Right ventricle myocardium inferior (tissue), 1 donor: Measurements from ENCODE around the gene CCDC191. TPM values are rescaled to one million over a fixed set of nuclear protein-coding genes. Genes with fewer than 3 reads are reported as not detected.

Source experiments
- ATAC-seq: fragments of 200-7000 bp; cut with Tn5 transposase; one replicate; pipeline ENCODE4 v1.9.1; 2020; ENCODE audit warnings: mild to moderate bottlenecking, moderate library complexity
- DNase-seq: peaks from one replicate; pipeline ENCODE4 v3.0.0; 2021; ENCODE audit errors: missing footprints
- intact Hi-C: fragments of 100-400 bp; cut with DNase I; formaldehyde crosslinking; loops from one replicate; pipeline ENCODE4 v1.11.0; 2022
- total RNA-seq: library from RNA; stranded (reverse); fragmentation: NEBNext Ultra II Directional; extraction: Animal tissue kit (Norgen Biotek cat#: 25700); gene quantifications from one replicate; pipeline ENCODE4 v1.2.1, GENCODE V29; 2021
- donor health status: DM: no; HTN: yes; CAD: no; lungs with severe emphysema.

Gene CCDC191
- total RNA-seq, 1 donor from 2014 or later, result 0.78 TPM

- no peak for DNase-seq
- ATAC-seq, result no peak
- intact Hi-C loops, result no loop called here
These were observed 12.0 kb upstream of the CCDC191 start for GRCh38 chr3:114068336-114068735.

- ATAC-seq (no peak), DNase-seq (no peak)
- intact Hi-C loops, result no loop called here
These were observed 11.5 kb upstream of the CCDC191 start for GRCh38 chr3:114067804-114068203.

GRCh38 chr3:114060906-114061655 is 4.8 kb upstream of the CCDC191 start:
- ATAC-seq (no peak), DNase-seq (no peak)
- intact Hi-C loops, result no loop called here

- no peak for DNase-seq
- intact Hi-C loops, result loop anchor here (5.0 to 10.0 kb wide), 2 partner anchors 111 to 214 kb away; partner anchors contain the start of gene ZDHHC23
- ATAC-seq, result no peak
These were observed 2.3 kb upstream of the CCDC191 start for GRCh38 chr3:114058646-114059045.

GRCh38 chr3:114057011-114057347 is 653 bp upstream of the CCDC191 start:
- intact Hi-C loops, result loop anchor here (2.0 to 10.0 kb wide), 3 partner anchors 110 to 310 kb away; partner anchors contain the start of genes ATP6V1A, NAA50 and ZDHHC23
- no peak for DNase-seq
- no peak for ATAC-seq

DNA sequence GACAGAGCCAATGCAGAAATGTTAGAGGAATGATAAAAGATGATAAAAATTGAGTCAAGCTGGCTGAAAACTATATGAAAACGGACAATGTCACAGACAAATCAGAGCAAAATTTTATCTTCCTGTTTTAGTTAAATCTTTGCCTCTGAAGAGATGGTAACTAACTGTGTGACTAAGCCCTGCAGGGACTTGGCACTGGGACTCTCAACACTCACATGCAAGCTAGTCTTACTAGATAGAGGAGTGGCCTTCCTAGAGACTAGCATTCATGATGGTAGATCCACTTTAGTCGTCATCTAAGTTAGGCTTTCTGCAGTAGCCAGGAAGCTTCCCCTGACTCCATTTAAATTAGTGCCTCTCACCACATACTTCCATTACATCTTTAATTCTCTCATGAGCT is 4.1 kb downstream of the CCDC191 start:
- intact Hi-C loops, result loop anchor here (10.0 kb wide), 1 partner anchor 207 kb away; no protein-coding TSS in a partner anchor
- ATAC-seq, result no peak
- no peak for DNase-seq

DNA sequence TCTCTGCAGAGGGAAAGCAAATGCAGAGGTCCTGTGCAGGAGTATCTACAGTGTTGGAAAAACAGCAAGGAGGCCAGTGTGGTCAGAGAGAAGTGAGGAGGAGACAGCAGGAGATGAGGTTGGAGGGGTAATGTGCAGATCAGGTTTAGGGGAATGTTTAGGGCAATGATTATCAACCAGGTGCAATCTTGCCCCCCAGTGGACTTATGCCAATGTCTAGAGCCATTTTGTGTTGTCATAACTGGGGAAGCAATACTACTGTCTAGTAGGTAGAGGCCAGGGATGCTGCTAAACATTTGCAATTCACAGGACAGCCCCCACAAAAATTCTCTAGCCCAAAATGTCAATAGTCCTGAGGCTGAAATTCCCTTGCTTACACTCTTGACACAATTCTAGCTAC is 13.1 kb downstream of the CCDC191 start:
- no peak for ATAC-seq

GRCh38 chr3:114035896-114036295 is 20.4 kb downstream of the CCDC191 start:
- intact Hi-C loops, result no loop called here
- DNase-seq, result no peak
- no peak for ATAC-seq

More for the DNA sequence above, 13.1 kb downstream of the CCDC191 start:
- intact Hi-C loops, result no loop called here
- no peak for DNase-seq

- ATAC-seq, result no peak
- intact Hi-C loops, result no loop called here
- DNase-seq, result no peak
These were observed 21.4 kb downstream of the CCDC191 start for GRCh38 chr3:114034787-114035545.

GRCh38 chr3:114034211-114034610 is 22.1 kb downstream of the CCDC191 start:
- intact Hi-C loops, result no loop called here
- no peak for DNase-seq

GRCh38 chr3:114033721-114034120 is 22.6 kb downstream of the CCDC191 start:
- ATAC-seq (no peak), DNase-seq (no peak)
- intact Hi-C loops, result no loop called here

More at GRCh38 chr3:114034211-114034610, 22.1 kb downstream of the CCDC191 start:
- no peak for ATAC-seq

DNA sequence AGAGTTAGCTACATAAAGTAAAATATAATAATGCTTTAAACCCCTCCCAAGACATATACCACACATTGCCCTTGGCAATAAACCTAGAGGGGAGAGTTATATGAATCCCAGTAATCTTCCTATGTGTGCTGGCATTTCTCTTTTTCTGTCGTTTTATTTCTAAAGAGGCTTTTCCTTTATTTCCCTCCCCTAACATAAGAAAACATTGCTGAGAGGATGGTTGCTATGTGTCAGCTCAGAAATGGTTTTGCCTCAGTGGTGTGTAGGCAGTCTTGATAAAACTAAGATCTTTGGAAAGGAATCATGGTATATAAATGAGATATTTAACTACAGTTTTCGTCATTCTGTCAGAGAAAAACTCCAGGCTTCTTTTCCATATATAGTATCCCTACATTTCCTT is 30.0 kb downstream of the CCDC191 start:
- intact Hi-C loops, result no loop called here
- DNase-seq (no peak), ATAC-seq (no peak)

GRCh38 chr3:114025451-114025850 is 30.9 kb downstream of the CCDC191 start:
- ATAC-seq (no peak), DNase-seq (no peak)
- intact Hi-C loops, result no loop called here

GRCh38 chr3:114022145-114022802 is 34.1 kb downstream of the CCDC191 start:
- intact Hi-C loops, result no loop called here
- DNase-seq (no peak), ATAC-seq (no peak)

DNA sequence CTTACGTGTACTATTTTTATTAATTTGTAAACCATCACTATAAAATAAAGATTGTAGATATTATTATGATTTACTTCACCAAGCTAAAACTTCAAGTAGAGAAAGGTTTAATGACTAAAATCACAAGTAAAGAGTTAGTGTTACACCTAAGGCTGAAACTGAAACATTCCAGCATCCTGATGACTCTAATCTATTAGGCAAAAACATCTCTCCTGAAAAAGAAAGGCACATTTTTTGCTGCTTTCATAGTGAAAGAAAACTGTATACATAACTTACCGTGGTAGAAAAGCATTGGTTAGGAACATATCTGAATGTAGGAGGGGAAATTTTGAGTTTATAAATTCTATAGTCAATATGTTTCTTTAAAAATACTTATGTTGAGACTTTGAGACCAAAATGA is 35.4 kb downstream of the CCDC191 start:
- intact Hi-C loops, result no loop called here
- no peak for ATAC-seq
- DNase-seq, result no peak

DNA sequence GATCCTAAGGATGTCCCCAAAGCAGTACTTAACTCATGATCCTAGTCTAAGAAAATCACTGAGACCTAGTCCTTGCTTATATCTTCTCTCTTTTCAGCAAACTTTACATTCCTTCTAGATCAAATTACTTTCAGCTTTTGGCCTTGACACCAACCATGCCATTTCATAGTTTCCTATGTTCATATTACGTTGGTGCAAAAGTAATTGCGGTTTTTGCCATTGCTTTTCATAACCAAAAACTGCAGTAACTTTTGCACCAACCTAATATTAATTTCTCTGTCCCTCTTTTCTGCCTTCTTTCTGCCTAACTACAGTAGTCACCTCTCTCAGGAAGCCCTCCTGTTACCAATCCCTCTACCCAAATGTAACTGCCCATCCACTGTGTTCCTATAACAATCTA is 36.8 kb downstream of the CCDC191 start:
- intact Hi-C loops, result no loop called here
- no peak for DNase-seq
- ATAC-seq, result no peak

DNA sequence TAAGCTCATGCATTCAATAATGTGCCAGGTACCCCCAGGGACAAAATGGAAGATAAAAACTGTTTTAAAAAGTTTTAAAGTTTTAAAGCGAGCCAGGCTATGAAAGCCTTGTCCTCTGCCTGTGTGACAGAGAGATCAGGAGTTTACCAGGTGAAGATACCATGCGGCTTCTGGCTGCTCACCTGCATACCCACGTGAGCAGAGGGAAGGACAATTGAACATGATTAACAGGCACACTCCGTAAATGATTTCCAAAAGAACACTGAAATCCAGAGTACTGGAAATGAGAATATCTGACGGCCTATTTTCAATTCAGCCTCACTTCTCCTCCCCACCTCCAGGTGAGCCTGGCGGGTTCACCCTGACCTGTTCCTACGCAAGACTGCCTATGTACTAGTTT is 42.1 kb downstream of the CCDC191 start:
- DNase-seq (no peak), ATAC-seq (no peak)
- intact Hi-C loops, result no loop called here

GRCh38 chr3:114011059-114011797 is 45.1 kb downstream of the CCDC191 start:
- ATAC-seq, result no peak
- DNase-seq, result no peak
- intact Hi-C loops, result no loop called here

- intact Hi-C loops, result no loop called here
- ATAC-seq, result no peak
- no peak for DNase-seq
These were observed 50.8 kb downstream of the CCDC191 start for GRCh38 chr3:114005481-114005880.
